ENCODE measurements around the gene GCHFR. TPM values are rescaled to one million over a fixed set of nuclear protein-coding genes. Genes with fewer than 3 reads are reported as not detected.

Gene GCHFR
- total and polyA plus RNA-seq, 2 of the 4 experiments (the other 2 are of a cell fraction), result 2.3 to 6.5 TPM

GRCh38 chr15:40815042-40815698, 51.3 kb downstream of the GCHFR start:
- ChIA-PET POLR2A (ENCODE audit: unreplicated experiment) (no interaction called here), CTCF (interaction anchor here (1.1 kb wide), 1 partner anchor 79 kb away, joined by 3 read pairs; the partner anchor contains the start of gene VPS18)
- Histone ChIP-seq H2BK5ac (ENCODE audit: low read depth, low read length, poor library complexity, severe bottlenecking) (no peak overlapping the region), H3K27me3 (ENCODE audit: control insufficient read depth, insufficient read depth, low read length) (no peaks in the 10 kb centered on the region), H2AK9ac (replicated peaks; ENCODE audit: low read depth, low read length, poor library complexity) (no peak overlapping the region), H3K4me3 (ENCODE audit: insufficient read depth, low read depth, low read length) (no peak overlapping the region), H3K27ac (ENCODE audit: insufficient read depth, low read length) (no peak overlapping the region), H3K4me1 (ENCODE audit: control insufficient read depth, insufficient read depth, low read length) (no peaks in the 10 kb centered on the region), H2AK5ac (ENCODE audit: low read depth, low read length) (no peak overlapping the region), H3K4me2 (ENCODE audit: low read depth, low read length) (no peak overlapping the region), H2AFZ (replicated peaks; ENCODE audit: low read length, poor library complexity) (no peak overlapping the region), H3K4ac (ENCODE audit: low read depth, low read length) (no peak overlapping the region), H4K20me1 (ENCODE audit: insufficient read depth, low read length) (no peaks in the 10 kb centered on the region), H3K79me1 (ENCODE audit: low read depth in 1 of 2, low read length in 2 of 2) (no peaks in the 10 kb centered on the region), H4K91ac (ENCODE audit: insufficient read depth, low read depth, low read length) (no peak overlapping the region), H3K18ac (ENCODE audit: low read depth, low read length) (no peak overlapping the region), H4K8ac (ENCODE audit: low read depth in 2 of 2, low read length in 2 of 2) (no peak overlapping the region), H3K14ac (replicated peaks; ENCODE audit: low read depth, low read length) (no peak overlapping the region), H2BK120ac (ENCODE audit: low read depth, low read length) (no peak overlapping the region), H2BK15ac (ENCODE audit: low read depth, low read length) (no peak overlapping the region), H3K36me3 (ENCODE audit: control insufficient read depth, insufficient read depth, low read length) (peaks cover 21% of the 10 kb centered on the region), H3K56ac (ENCODE audit: extremely low read depth, insufficient read depth, low read length) (no peak overlapping the region), H3K9me1 (ENCODE audit: insufficient read depth, low read length) (0 out of 2 replicates have a peak, but pooled peaks cover 4% of the 10 kb centered on the region), H3K9me3 (ENCODE audit: control insufficient read depth, insufficient read depth, low read length) (no peaks in the 10 kb centered on the region), H3K9ac (ENCODE audit: low read depth, low read length) (no peak overlapping the region), H3K23ac (ENCODE audit: low read depth, low read length) (no peak overlapping the region), H4K5ac (ENCODE audit: low read depth, low read length) (no peak overlapping the region), H2BK20ac (ENCODE audit: low read depth, low read length) (no peak overlapping the region)
- ATAC-seq (ENCODE audit: low read depth) (peak; percentile 51), DNase-seq (no peak)
- WGBS, 2 experiments (ENCODE audit: extremely low coverage in 2 of 2, insufficient read length in 1 of 2), result 80% methylated on average over 1 of the region's 4 CpGs; no CpG with 5 or more reads in 1 of the 2 experiments
- no TSS peak for BruUV-seq (replicated peaks)
- intact Hi-C loops (cut with micrococcal nuclease) (no loop called here), in situ Hi-C loops (cut with MboI; ENCODE audit: low sequenced_read_pairs) (no loop called here), dilution Hi-C loops (cut with HindIII; ENCODE audit: low sequenced_read_pairs, unreplicated experiment) (no loop called here)
- TF ChIP-seq MAZ (IDR thresholded peaks at IDR 0.05; ENCODE audit: borderline replicate concordance, low read depth, low read length) (no peak), RCOR1 (IDR thresholded peaks at IDR 0.05; ENCODE audit: insufficient replicate concordance, low read length) (no peak), MAFK (IDR thresholded peaks at IDR 0.05; ENCODE audit: low read depth, low read length) (no peak), RAD21 (IDR thresholded peaks at IDR 0.05; ENCODE audit: low read length) (no peak), MXI1 (IDR thresholded peaks at IDR 0.05; ENCODE audit: borderline replicate concordance, low read depth, low read length) (no peak), BHLHE40 (IDR thresholded peaks at IDR 0.05; ENCODE audit: low read depth, low read length) (no peak), POLR2A (IDR thresholded peaks at IDR 0.05; ENCODE audit: low read depth, low read length) (no peak), ELK1 (IDR thresholded peaks at IDR 0.05; ENCODE audit: borderline replicate concordance, low read depth, low read length) (no peak), RFX5 (IDR thresholded peaks at IDR 0.05; ENCODE audit: low read depth, low read length) (no peak), FOS (IDR thresholded peaks at IDR 0.05; ENCODE audit: low read depth, low read length) (no peak), NFE2L2 (IDR thresholded peaks at IDR 0.05; ENCODE audit: low read depth, low read length) (no peak), SMC3 (IDR thresholded peaks at IDR 0.05; ENCODE audit: low read depth, low read length) (no peak), USF2 (IDR thresholded peaks at IDR 0.05; ENCODE audit: low read depth, low read length) (no peak), CTCF (conservative IDR thresholded peaks at IDR 0.05; ENCODE audit: low read depth, low read length) (no peak), CHD1 (IDR thresholded peaks at IDR 0.05; ENCODE audit: low read depth, low read length) (no peak), CEBPB (IDR thresholded peaks at IDR 0.05; ENCODE audit: low read depth, low read length) (no peak)

All from IMR-90 (cell line).